Stimulated activated naive CD4-positive, alpha-beta T cell (primary cell): ENCODE measurements around the gene DNAJC15.
A peak's percentile ranks its signal among the peaks of the same experiment; 100 is the strongest.
"Not testable (repeated sequence)": the region's sequence is repeated elsewhere in the genome, so short reads cannot be mapped to it uniquely, and the experiment has no call there.

ENCODE experiments used
- DNase-seq, 6 experiments: peaks; one replicate each; lab custom pipeline; 2025; lab: John Stamatoyannopoulos, UW

The DNAJC15 gene

DNA sequence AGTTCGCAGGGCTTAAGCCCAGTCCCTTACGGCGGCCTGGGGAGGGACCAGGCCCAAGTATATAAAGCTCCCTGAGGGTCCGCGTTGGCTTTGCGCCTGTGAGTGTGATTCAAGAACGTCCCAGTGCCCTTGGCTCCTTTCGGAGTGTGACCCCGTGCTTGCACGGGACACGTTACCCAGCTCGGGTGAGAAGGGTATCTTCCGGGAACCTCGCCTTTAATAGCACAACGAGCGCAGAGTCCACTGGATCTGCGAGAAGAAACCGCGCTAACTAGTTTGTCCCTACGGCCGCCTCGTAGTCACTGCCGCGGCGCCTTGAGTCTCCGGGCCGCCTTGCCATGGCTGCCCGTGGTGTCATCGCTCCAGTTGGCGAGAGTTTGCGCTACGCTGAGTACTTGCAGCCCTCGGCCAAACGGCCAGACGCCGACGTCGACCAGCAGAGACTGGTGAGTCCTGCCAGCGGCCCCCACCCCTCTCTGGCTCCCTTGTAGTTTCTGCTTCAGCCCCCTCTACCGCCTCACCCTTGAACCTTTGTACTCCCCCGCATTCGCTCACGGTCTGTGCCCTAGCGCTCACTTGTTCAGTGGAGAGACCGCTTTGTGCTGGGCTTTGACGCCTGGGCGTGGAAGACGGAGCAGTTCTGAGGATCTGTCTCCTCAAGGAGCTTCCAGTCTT is at the start of gene DNAJC15:
TSS of gene DNAJC15 (plus strand) at position 298 of the 675 bp plus-strand sequence. CDS start at position 339, 41 bp downstream.
- DNase-seq, result peak; percentile 33 to 88 (median 75)

DNA sequence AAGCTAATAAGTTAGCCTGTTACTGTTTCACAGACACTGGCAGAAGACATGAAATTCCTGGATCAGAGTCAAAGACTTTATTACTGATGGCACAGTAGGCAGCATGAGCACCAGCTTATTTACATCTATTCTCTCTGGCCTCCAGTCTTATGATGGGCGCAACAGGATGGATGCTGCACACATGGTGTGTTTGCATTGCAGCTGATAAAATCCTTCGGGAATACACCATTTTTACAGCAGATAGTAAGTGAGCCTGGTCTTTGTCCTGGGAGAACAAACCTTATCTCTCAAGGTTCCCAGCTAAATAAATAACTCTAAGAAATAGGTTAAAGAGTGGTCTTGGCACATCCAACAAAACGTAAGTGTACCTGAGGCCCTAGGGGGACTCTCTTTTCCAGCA is 47.3 kb upstream of the DNAJC15 start:
- no peak for DNase-seq

DNA sequence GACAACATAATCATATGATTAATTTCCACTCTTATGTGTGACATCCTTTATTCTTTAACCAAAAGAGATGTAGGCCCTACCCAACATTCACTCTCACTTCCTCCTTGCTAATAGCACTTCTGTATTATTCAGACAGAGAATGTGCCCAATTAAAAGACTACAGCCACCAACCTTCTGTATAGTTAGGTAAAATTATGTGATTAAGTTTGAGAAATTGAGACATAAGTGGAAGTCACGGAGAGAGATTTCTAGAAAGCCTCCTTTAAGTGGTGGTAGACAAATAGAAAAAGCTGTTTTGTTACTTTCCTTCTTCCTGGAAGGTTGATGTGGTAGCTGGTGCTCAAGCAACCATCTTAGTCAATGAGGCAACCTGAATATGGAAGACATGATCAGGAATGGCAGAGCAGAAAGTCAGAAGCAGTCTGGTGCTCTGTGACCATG is 46.1 kb upstream of the DNAJC15 start:
- no peak for DNase-seq

DNA sequence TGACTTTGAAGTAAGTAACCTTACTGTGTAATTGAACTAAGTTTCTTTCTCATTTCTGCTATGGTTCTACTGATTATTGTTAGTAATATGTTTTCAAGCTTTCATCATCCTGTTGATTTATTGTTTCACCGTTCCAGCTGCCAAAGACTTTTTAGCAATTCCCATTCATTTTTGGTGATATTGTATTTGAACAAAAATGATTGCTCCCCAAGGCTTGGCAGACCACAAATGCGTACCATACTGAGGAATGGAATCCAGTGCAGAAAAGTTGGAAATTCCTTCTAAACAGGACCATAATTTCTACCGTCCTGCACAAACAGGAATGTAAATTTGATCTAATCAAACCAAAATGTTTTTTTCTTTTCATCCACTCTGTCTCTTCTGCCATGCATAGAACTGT is 42.1 kb upstream of the DNAJC15 start:
- DNase-seq, result no peak

DNA sequence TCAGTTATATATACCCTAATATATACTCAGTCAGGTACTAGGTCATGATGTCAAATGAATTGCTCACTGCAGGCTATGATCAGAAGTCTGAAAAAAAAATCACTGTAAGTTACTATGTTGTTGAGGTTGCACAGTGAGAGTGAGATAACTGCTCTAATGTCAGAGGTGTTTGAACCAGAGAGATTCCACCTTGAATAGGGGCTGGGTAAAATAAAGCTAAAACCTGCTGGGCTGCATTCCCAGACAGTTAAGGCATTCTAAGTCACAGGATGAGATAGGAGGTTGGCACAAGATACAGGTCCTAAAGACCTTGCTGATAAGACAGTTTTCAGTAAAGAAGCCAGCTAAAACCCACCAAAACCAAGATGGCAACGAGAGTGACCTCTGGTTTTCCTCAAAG is 41.5 kb upstream of the DNAJC15 start:
- no peak for DNase-seq

DNA sequence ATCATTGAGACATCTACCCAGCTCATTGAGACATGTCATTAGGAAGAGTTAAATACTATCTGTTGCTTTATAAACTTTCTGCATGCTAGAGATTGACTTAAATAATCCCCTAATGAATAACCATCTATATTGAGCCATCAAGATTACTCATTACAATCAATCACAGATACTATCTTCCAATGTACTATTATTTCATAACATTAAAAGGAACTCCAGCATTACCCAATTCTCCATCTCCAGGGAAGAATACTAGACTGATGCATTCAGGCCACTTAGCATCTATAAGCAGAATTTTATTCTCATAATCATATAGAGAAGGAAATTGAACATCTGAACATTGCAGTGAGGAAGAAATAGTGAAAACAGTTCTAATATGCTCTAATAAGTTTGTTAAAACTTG is 39.4 kb upstream of the DNAJC15 start:
- DNase-seq, result no peak

DNA sequence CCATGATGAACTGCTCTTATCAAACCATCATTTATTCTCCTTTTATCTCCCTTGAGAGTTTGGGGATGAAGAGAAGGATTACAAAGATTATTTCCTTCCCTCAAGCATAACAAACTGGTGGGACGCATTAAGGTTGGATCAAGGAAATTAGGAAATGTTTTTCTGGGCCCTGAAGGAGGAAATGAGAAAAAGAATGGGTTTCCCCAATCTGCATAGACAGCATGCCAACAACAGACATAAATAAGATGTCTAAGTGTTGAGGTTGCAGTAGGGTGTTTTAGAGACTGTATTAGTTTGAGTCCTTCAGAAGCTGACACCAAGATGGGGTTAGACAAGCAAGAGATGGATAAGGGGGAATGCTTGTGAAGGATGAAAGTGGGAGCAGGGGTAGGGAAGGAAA is 38.7 kb upstream of the DNAJC15 start:
- DNase-seq, result no peak

DNA sequence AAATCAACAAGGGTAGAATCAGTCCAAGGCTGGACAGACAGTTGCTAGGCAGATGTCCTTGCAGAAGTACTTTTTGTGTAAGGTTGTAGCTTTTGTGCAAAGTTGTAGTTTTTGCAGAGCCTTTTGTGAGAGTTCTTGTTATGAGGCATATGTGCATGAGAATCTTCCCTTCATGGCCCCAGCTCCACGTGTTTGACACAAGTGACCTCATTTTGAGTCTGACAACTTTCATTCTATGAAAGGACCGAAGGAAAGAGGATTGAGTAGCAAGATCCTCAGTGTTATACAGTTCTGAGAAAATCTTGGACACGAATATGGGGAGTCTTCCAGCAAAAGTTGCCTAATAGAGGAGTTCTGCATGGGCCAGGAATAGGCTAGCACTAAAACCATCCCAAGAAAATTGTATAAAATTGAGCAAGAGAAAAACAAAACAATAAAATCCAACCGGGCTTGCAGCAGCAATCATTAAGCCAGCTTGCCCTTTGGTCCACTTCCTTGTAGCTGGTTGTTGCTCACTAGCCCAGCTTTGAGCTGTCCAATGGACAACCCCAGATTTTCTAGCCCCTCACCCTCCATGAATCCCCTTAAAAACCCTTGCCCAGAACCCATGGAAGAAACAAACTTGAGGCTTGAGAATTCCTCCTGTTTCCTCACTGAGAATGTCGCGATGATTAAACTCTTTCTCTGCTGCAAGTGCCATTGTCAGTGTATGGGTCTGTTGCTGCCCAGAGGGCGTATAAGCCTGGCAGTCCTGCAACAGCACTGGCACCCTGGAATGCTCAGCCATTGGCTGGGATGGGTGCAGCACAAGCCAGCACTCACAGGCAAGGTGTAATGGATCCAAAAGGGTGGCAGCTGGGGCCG is 37.8 kb upstream of the DNAJC15 start:
- DNase-seq, result no peak

DNA sequence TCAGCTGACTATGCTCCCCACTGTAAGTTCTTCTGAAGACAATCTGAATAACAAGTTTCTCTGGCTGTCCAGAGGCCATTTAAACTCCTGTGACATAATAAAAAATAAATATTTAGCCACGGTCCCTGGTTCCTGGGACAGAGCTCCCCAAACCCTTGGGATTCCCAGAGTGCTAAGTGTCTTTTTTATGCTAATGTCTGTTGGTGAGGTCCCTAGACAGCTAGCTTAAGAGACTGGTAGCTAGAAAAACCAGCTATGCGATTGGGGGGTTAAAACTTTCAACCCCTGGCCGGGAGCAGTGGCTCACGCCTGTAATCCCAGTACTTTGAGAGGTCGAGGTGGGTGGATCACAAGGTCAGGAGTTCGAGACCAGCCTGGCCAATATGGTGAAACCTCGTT is 37.2 kb upstream of the DNAJC15 start:
- no peak for DNase-seq

DNA sequence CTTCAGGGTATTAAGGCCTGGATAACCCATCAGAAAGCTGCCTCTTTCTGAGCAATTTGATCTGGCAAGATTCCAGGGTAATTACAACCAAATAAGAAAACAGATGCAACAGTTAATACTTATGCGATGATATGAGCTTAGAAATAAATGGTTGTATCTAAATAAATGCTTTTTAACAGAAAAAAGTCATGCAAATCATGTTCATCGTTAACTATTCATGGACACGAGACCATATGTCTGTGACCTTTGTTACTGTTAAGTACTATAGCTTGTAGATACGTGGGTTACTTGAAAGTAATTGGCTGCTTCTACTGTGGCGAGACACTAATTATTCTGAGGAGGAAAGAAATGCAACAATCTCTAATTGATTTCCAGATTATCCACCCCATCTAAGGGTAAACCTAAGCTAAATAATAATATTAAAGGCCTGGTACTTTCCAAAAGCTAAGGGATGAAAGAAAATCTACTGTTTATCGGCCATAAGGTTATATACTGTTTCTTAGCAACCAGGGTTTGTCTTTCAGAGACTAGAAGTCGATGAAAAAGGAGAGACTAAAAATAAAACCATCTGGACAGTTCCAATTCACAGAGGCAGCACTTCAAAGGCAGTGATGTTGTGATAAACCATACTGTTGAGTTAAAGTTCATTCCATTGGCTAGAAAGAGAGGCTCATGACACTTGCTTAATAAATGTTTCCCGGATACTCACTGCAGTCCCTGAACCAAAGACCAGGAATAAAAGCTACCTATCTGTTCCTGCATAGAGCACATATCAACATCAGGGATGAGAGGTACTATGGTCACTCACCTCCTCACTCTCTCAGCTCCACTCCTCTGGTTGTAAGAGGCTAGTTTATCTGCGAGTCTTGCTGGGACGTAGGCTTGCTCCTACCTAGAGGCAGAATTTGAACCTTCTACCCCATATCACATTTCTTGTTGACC is 32.8 kb upstream of the DNAJC15 start:
- DNase-seq, result peak in 2 of 6 experiments; percentile 6 to 33

DNA sequence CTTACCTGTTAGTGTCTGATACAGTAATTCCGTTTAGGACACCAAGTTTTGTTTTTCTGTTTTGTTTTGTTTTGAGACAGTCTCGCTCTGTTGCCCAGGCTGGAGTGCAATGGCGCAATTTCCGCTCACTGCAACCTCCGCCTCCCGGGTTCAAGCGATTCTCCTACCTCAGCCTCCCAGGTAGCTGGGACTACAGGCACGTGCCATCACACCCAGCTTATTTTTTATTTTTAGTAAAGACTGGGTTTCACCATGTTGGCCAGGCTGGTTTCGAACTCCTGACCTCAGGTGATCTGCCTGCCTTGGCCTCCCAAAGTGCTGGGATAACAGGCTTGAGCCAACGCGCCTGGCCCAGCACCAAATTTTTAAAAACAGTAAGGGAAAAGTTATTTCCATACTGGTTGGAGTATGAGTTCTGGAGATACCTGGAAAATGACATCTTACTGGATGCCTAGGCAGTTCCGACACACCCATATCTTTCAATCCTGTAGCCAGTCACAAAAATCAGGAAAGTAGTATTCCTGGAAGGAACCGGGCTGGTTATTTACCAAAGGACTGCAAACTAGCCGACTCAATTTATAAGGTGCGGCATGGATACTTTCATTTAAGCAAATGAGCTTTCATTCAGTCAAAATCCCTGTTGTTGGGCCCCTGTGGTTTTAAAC is 32.0 kb upstream of the DNAJC15 start:
- DNase-seq, result not testable (repeated sequence)

DNA sequence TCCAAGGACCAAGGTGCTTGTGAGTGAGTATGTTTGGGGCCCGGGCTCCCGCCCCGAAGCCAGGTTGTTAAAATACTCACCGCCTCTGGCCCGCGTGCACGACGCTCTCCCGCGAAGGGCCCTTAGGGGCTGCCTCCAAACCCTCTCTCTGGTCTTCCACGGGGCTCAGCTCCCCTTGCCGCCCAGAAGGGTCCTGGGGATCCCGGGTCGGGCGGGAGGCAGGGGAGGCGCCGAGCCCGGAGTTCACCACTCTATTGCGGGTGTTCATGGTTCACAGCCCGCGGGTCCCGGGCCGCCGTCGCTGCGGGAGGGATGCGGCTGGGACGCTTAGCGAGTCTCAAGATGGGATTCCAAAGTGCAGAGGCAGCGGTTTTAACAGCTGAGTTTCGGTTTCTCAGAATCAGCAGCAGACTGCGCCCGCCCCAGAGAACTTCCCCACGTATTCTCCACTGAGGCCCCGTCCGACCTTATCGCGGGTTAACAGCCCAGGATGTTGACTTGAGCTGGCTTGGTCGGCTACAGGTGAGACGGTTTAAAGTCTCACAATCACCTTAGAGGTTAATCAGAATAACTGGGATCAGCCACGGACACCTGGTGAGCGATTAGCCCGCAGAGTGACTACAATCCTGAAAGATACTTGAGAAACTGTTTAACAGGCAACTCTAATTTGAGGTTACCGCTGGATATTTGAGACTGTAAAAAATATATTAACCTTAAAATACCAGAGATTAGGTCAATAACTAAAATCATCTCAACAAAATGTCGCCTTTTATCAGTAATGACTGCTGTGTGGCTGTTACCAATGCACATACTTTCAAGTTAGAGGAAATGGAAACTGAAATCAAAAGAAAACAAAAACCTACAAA is 31.3 kb upstream of the DNAJC15 start, which contains the start of gene EPSTI1:
TSS of gene EPSTI1 (minus strand) at position 344 of the 866 bp plus-strand sequence. CDS start at position 268, 76 bp downstream.
- peak; percentile 29 to 86 (median 69) for DNase-seq

DNA sequence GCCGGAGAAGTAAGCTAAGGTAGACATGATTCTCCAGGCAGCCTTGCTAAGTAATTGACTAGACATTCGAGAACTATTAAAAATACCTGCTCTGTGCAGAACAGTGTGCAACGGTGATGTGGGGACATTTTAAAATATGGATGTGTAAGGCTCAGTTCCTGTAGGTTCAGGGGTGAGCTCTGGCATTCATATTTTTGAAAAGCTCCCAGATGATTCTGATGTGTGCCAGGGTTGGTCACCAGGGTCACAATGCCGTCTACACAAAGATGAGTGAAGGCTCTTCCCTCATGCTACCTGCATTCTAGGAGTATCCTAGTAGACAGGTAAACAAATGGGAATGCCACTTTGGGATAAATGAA is 30.6 kb upstream of the DNAJC15 start:
- DNase-seq, result no peak

DNA sequence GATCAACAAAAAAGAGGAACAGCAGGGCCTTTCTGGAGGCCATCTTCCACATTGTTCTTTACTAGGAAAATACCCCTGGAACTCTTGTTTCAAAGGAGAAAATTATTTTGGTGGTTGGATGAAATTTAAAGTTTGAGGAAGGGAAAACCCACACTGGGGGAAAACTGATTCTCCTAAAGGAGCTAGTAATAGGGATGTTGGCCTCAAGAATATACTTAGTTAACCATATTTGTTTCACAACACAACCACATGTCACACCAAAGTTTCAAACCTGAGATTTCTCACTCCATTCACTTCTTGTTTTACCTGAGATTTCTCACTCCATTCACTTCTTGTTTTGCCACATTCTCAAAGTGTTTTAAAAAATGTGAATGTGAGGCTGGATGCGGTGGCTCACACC is 28.5 kb upstream of the DNAJC15 start:
- no peak for DNase-seq

DNA sequence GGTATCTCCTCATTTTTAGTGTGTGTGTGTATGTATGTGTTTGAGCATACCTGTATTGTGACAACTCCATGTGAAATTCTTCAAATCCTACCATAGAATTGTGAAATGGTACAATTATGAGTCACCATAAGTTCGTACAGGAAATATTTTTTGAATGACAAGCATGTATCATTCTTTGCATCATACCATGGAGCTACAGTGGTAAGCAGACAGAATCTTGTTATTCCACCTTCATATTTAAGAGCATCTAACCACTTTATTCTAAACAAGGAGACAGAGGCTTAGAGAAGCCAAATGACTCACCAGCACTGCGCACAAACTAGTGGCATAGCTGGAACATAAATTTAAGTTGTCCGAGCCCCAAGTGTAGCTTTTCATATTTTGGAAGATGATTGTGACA is 26.8 kb upstream of the DNAJC15 start:
- DNase-seq, result no peak

DNA sequence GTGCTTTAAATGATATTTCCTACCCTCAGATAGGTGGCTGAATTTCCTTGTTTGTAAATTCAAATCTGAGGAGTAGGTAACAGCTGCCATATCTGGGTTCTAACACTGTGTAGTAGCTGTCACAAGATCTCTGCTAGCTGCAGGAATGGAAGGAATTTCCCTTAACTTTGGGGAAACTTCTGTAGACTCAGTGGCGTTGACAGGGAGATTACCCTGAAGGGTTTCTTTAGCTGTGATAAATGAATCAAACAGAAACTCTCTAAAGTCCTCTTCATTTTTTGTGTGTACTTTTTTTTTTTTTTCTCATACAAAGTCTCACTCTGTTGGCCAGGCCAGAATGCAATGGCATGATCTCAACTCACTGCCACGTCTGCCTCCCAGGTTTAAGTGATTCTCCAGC is 26.0 kb upstream of the DNAJC15 start:
- no peak for DNase-seq

DNA sequence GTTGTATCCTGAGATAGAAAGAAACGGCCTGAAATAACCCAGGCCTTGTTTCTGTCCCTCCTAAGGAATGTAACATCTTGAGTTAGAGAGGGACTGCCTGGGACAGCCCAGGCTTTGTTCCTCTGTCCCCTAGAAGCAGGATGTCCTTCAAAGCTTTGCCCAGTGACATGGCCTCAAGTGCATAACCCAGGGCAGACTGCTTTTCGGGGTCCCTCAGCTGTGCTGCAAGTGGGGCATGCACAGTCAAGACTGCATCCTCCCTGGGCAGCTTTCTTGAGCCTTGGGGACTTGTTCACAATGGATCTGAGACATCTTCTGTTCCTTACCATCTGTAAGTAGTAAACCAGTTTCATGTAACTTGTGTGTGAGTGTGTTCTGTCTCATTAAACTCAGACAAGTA is 23.9 kb upstream of the DNAJC15 start:
- DNase-seq, result no peak

DNA sequence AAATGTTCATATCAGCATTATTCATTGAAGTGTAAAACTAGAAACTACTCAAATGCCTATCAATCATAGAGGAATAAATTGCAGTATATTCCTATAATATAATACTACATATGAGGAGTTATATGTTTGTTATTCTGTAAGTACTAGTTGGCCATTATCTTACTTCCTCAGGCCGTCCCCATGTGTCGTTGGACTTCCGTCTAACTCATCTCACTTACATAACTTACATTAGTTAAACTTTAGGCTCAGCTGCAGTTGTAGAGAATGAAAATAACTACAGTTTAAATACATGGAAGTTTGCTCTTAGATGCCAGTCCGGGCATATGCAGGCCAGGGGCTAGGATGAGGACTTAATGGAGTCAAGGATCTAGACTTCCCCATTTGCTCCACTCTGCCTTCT is 22.7 kb upstream of the DNAJC15 start:
- no peak for DNase-seq

DNA sequence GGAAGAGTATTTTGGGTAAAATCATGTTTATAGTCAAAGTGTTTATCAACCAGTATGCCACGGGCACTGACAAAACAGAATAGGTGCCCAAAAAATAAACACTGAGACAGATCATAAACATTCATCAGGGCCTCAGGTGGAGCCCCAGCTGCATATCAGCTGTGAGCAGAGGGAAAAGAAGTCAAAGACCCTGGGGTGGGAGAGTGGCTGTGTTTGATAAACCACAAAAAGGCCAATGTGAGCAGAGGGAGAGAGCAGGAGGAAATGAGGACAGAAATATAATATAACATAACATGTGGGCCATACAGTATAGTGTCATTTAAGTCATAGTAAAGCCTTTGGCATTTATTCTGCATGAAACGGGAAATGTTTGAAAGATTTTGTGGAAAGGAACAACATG is 21.4 kb upstream of the DNAJC15 start:
- no peak for DNase-seq

DNA sequence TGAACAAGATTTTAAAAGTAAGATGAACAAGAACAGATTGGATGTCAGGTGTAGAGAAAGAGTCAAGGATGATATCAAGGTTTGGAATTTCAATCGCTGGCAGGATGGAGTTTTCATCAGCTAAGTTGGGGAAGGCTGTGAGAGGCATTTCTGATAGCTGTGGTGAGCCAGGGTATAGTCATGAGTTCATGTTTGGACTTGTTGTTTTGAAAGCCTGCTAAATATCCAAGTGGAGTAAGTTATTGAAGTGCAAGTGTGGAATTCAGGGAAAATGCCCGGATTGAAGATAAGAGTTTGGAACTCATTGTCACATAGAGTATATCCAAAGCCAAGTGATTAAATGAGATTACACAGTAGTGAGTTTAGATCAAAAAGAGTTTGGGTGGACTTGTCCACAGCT is 20.4 kb upstream of the DNAJC15 start:
- no peak for DNase-seq

DNA sequence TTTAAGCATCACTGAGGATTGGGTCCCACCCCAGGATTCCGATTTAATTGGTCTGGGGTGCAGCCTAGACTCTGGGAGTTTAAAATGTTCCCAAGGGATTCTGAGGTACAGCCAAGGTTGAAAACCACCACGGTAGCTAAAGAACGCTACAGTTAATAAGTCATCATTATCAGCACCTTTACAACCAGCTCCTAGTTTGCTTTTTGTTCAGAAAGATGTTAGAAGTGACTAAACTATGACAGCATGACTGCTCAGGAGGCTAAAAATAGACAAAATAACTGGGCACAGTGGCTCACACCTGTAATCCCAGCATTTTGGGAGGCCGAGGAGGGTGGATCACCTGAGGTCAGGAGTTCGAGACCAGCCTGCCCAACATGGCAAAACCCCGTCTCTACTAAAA is 19.7 kb upstream of the DNAJC15 start:
- no peak for DNase-seq
